Omental fat pad (tissue), 4 donors: ENCODE results near the gene NPRL2. TPM values are rescaled to one million over a fixed set of nuclear protein-coding genes. Genes with fewer than 3 reads are reported as not detected.

ENCODE experiments used
- ATAC-seq: fragments of 150-250 bp; one replicate; pipeline ENCODE4 v1.9.1; 2016; ENCODE audit warnings: mild to moderate bottlenecking, moderate library complexity; ENCODE audit not compliant: low FRiP score
- DNase-seq: peaks from one replicate; pipeline ENCODE4 v3.0.0-alpha.2; 2019; ENCODE audit warnings: low spot score
- CTCF ChIP-seq, 3 donors: fragments of 450-650 bp; IDR thresholded peaks; one replicate each; pipeline ENCODE4 v1.5.1; 2016 to 2017; ENCODE audit warnings: antibody characterized with exemption in 3 of 3, mild to moderate bottlenecking in 3 of 3, moderate library complexity in 2 of 3
- total RNA-seq, 4 donors: library from RNA; depleted of rRNA; stranded (reverse); fragments of >200 nt; gene quantifications; one replicate each; pipeline ENCODE4 v1.1.0, GENCODE V29; 2016

The NPRL2 gene
- total RNA-seq, 4 donors from 2014 or later = 9.5 to 22.7 (median 13.9) TPM

DNA sequence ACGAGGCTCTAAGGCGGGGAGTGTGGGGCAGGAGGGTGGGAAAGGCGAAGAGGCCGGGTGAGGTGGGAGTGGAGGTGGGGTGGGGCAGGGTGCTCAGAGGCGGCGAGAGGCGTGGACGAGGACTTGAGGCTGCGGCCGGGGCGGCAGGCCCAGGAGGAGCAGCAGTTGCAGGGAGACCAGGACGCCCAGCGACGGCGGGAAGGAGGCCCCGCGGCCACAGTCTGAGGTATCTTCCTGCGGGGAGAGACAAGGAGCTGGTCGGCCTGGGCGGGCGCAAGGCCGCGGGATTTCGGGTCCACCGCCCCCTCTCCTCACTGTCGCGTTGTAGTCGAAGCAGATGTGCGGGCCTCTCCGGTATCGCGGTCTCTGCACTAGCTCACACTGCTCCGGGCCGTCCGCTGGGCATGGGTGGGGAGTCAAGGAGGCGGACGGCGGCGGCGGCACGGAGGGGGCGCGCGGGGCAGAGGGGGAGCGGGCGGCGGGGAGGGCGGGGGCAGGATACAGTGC, 14.1 kb upstream of the NPRL2 start:
- ATAC-seq (peak; percentile 50), DNase-seq (no peak)
- TF ChIP-seq CTCF (IDR thresholded peaks at IDR 0.05) = no peak

- DNase-seq = no peak
- no peak for ATAC-seq
- TF ChIP-seq CTCF (IDR thresholded peaks at IDR 0.05) = no peak
These were observed 9.2 kb upstream of the NPRL2 start for GRCh38 chr3:50359760-50360110.

DNA sequence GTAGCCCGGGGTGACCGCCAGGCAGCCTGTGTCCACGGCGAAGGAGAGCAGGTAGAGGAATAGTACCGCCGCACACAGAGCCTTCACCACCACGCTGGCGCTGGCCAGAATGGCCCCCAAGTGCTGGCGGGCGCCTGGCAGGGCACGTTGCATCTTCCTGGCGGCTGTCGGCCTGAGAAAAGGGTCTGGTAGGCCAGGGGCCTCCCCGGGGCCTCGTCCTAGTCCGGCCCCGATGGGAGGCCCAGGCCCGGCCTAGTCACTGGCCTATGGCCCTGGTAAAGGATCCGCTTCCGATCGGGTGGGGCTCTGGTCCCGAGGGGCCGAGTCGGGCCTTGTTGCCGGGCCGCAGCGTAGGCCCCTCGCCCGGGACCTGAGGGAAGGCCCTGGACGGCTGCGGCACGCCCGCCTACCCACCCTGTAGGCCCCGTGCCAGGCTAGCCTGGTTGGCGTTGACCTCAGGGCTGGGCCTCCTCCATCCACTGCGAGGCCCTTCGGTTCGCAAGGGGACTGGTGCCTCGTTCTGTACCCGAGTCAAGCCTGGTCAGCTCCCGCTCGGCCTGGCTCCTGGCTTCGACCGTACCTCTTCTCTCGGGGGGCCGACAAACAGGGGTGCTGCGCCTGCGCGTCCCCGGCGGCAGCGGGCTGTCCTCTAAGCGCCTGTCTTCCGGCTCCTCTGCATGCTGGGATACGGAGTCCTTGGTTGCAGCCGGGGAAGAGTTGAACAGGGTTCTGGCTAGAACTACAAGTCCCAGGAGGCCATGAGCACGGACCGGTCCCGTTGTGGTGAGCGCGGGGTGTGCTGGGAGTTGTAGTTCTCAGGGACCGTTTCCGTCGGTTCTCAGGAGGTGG, 8.6 kb upstream of the NPRL2 start, which contains the start of gene TMEM115:
Gene TMEM115 (minus strand): TSS at position 611 of the 849 bp plus-strand sequence. CDS start 458 bp downstream, at position 153.
- TF ChIP-seq CTCF (IDR thresholded peaks at IDR 0.05) = no peak
- peak; percentile 80 for DNase-seq
- ATAC-seq = peak; percentile 97

DNA sequence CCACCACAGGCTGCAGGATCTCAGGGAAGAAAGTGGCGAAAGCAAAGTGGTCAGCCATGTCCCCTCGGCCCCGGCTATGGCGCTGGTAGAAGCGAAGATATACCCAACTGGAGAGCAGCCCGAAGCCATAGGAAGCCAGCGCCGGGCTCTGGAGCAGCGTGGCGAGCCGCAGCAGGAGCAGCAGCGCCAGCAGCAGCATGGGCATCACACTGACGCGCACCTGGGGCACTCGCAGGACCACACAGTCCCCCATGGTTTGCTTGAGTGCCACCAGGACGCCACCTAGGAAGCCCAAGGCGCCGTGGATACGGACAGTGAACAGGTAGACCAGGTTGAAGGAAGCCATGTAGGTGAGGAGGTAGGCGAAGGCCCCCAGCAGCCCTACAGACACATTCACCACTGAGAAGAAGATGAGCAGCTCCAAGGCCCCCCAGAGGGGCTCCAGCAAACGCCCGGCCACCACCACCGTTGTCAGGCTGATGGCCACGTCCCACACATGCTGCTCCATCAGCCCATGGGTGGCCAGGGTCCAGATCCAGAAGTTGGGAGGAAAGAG, 7.9 kb upstream of the NPRL2 start:
- no peak for DNase-seq
- TF ChIP-seq CTCF (IDR thresholded peaks at IDR 0.05) = no peak
- ATAC-seq = no peak

GRCh38 chr3:50357481-50357880, 6.9 kb upstream of the NPRL2 start:
- DNase-seq = no peak
- no peak for TF ChIP-seq CTCF (IDR thresholded peaks at IDR 0.05)
- ATAC-seq = no peak

GRCh38 chr3:50356553-50356952, 6.0 kb upstream of the NPRL2 start:
- no peak for DNase-seq
- no peak for ATAC-seq
- no peak for TF ChIP-seq CTCF (IDR thresholded peaks at IDR 0.05)
